Measurements from ENCODE around the gene ZNF883.

DNA sequence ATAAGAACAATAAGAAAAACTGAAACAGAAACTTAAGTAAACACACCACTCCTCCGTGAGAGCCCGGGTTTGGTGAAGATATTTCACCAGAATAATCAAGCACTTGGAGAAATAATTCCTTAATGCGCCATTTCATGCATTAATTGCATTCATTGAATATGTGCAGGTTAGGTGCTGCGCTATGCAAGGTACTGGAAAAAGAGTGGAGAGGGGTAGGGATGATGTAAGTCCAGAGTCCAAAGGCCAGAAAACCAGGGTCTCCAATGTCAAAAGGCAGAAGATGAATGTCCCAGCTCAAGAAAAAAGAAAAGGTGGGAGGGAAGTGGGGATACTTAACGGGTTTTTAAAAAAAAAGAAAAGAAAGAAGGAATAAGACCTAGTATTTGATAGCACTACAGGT is 45.2 kb upstream of the ZNF883 start:
- TF ChIP-seq, protein P1, sequence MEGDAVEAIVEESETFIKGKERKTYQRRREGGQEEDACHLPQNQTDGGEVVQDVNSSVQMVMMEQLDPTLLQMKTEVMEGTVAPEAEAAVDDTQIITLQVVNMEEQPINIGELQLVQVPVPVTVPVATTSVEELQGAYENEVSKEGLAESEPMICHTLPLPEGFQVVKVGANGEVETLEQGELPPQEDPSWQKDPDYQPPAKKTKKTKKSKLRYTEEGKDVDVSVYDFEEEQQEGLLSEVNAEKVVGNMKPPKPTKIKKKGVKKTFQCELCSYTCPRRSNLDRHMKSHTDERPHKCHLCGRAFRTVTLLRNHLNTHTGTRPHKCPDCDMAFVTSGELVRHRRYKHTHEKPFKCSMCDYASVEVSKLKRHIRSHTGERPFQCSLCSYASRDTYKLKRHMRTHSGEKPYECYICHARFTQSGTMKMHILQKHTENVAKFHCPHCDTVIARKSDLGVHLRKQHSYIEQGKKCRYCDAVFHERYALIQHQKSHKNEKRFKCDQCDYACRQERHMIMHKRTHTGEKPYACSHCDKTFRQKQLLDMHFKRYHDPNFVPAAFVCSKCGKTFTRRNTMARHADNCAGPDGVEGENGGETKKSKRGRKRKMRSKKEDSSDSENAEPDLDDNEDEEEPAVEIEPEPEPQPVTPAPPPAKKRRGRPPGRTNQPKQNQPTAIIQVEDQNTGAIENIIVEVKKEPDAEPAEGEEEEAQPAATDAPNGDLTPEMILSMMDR (IDR thresholded peaks at IDR 0.05 in 8 of 11, conservative IDR thresholded peaks at IDR 0.05 in 3 of 11), result no peak
- TF ChIP-seq POLR2A (IDR thresholded peaks at IDR 0.05), result no peak
- TF ChIP-seq POLR2AphosphoS5 (IDR thresholded peaks at IDR 0.05), result no peak
